IMR-90 (cell line): ENCODE data around the gene IFNW1. TPM values are rescaled to one million over a fixed set of nuclear protein-coding genes. Genes with fewer than 3 reads are reported as not detected.
A peak's percentile ranks its signal among the peaks of the same experiment; 100 is the strongest.

Source experiments
- ATAC-seq: fragments of 200-7000 bp; cut with Tn5 transposase; 2 replicates; pipeline ENCODE4 v1.9.1; 2020; ENCODE audit warnings: low read depth, mild to moderate bottlenecking, moderate library complexity
- BruUV-seq: library from RNA; stranded (reverse); fragments of 400-500 nt; replicated peaks from 2 replicates; lab custom pipeline; 2021; lab: Mats Ljungman, UMichigan
- CTCF ChIA-PET: fragments of 300-600 bp; formaldehyde crosslinking; extraction: SDS; loops from one replicate; lab custom pipeline; 2021; ENCODE audit warnings: antibody characterized with exemption; lab: Yijun Ruan, JAX
- POLR2A ChIA-PET: fragments of 300-600 bp; sonication (Branson Sonifier 250); formaldehyde crosslinking; loops from one replicate; lab custom pipeline; 2022; ENCODE audit warnings: antibody characterized with exemption; ENCODE audit not compliant: unreplicated experiment; lab: Charles Lee
- DNase-seq: peaks from one replicate; pipeline ENCODE4 v3.0.0; 2013
- H2AFZ ChIP-seq: replicated peaks from 2 replicates; pipeline ENCODE3; 2013; ENCODE audit warnings: low read length, mild to moderate bottlenecking; ENCODE audit not compliant: poor library complexity
- H2AK5ac ChIP-seq: 2 replicates; pipeline ENCODE4 v1.6.1; 2013; ENCODE audit warnings: low read depth, low read length, inconsistent platforms
- H2AK9ac ChIP-seq: replicated peaks from 2 replicates; pipeline ENCODE3; 2013; ENCODE audit warnings: mild to moderate bottlenecking, low read depth, low read length, moderate library complexity; ENCODE audit not compliant: poor library complexity
- H2BK120ac ChIP-seq: 2 replicates; pipeline ENCODE4 v1.6.1; 2013; ENCODE audit warnings: low read depth, low read length, inconsistent platforms
- H2BK15ac ChIP-seq: 3 replicates; pipeline ENCODE4 v1.6.1; 2013; ENCODE audit warnings: low read depth, low read length, inconsistent platforms
- H2BK20ac ChIP-seq: 2 replicates; pipeline ENCODE4 v1.6.1; 2013; ENCODE audit warnings: low read depth, mild to moderate bottlenecking, inconsistent platforms, low read length, moderate library complexity
- H2BK5ac ChIP-seq: 2 replicates; pipeline ENCODE4 v1.6.1; 2013; ENCODE audit warnings: mild to moderate bottlenecking, low read depth, low read length, inconsistent platforms; ENCODE audit not compliant: poor library complexity, severe bottlenecking
- H3K14ac ChIP-seq: replicated peaks from 2 replicates; pipeline ENCODE4 v1.6.1; 2013; ENCODE audit warnings: low read depth, low read length, inconsistent platforms
- H3K18ac ChIP-seq: 2 replicates; pipeline ENCODE4 v1.6.1; 2013; ENCODE audit warnings: low read depth, low read length, control low read depth
- H3K23ac ChIP-seq: 2 replicates; pipeline ENCODE4 v1.6.1; 2013; ENCODE audit warnings: low read depth, low read length, inconsistent platforms
- H3K27ac ChIP-seq: 2 replicates; pipeline ENCODE4 v1.5.1; 2013; ENCODE audit warnings: mild to moderate bottlenecking, control low read depth, low read length; ENCODE audit not compliant: insufficient read depth
- H3K27me3 ChIP-seq: 2 replicates; pipeline ENCODE4 v1.6.1; 2013; ENCODE audit warnings: low read length; ENCODE audit not compliant: control insufficient read depth, insufficient read depth
- H3K36me3 ChIP-seq: 2 replicates; pipeline ENCODE4 v1.6.1; 2013; ENCODE audit warnings: low read length, mixed read lengths; ENCODE audit not compliant: control insufficient read depth, insufficient read depth
- H3K4ac ChIP-seq: 2 replicates; pipeline ENCODE4 v1.6.1; 2013; ENCODE audit warnings: low read depth, low read length, inconsistent platforms
- H3K4me1 ChIP-seq: 2 replicates; pipeline ENCODE4 v1.6.1; 2013; ENCODE audit warnings: low read length, mixed read lengths; ENCODE audit not compliant: control insufficient read depth, insufficient read depth
- H3K4me2 ChIP-seq: 2 replicates; pipeline ENCODE4 v1.6.1; 2013; ENCODE audit warnings: low read depth, mild to moderate bottlenecking, control low read depth, low read length, moderate library complexity
- H3K4me3 ChIP-seq: 2 replicates; pipeline ENCODE4 v1.5.1; 2013; ENCODE audit warnings: low read depth, mild to moderate bottlenecking, control low read depth, low read length, moderate library complexity; ENCODE audit not compliant: insufficient read depth
- H3K56ac ChIP-seq: 2 replicates; pipeline ENCODE4 v1.6.1; 2013; ENCODE audit warnings: low read length, inconsistent platforms; ENCODE audit not compliant: insufficient read depth; ENCODE audit errors: extremely low read depth
- H3K79me1 ChIP-seq, 2 experiments: 2 replicates each; pipeline ENCODE4 v1.6.1; 2013; ENCODE audit warnings: low read length in 2 of 2, inconsistent platforms in 1 of 2, low read depth in 1 of 2
- H3K9ac ChIP-seq: 2 replicates; pipeline ENCODE4 v1.6.1; 2013; ENCODE audit warnings: low read depth, low read length, control low read depth
- H3K9me1 ChIP-seq: 2 replicates; pipeline ENCODE4 v1.6.1; 2013; ENCODE audit warnings: low read length, inconsistent platforms; ENCODE audit not compliant: insufficient read depth
- H3K9me3 ChIP-seq: 2 replicates; pipeline ENCODE4 v1.6.1; 2013; ENCODE audit warnings: low read length; ENCODE audit not compliant: control insufficient read depth, insufficient read depth
- H4K20me1 ChIP-seq: 2 replicates; pipeline ENCODE4 v1.6.1; 2013; ENCODE audit warnings: low read length, inconsistent platforms; ENCODE audit not compliant: insufficient read depth
- H4K5ac ChIP-seq: 2 replicates; pipeline ENCODE4 v1.6.1; 2013; ENCODE audit warnings: mild to moderate bottlenecking, low read depth, low read length, control low read depth
- H4K8ac ChIP-seq, 2 experiments: 2 replicates each; pipeline ENCODE4 v1.6.1; 2013; ENCODE audit warnings: low read depth in 2 of 2, low read length in 2 of 2, control low read depth in 1 of 2, inconsistent platforms in 1 of 2
- H4K91ac ChIP-seq: 2 replicates; pipeline ENCODE4 v1.6.1; 2013; ENCODE audit warnings: low read depth, low read length, inconsistent platforms; ENCODE audit not compliant: insufficient read depth
- BHLHE40 ChIP-seq: fragments of 150-350 bp; IDR thresholded peaks from 2 replicates; pipeline ENCODE4 v1.6.1; 2016; ENCODE audit warnings: mild to moderate bottlenecking, low read depth, low read length
- CEBPB ChIP-seq: IDR thresholded peaks from 2 replicates; pipeline ENCODE4 v1.6.1; 2012; ENCODE audit warnings: low read depth, low read length, improper control_type of control experiment
- CHD1 ChIP-seq: IDR thresholded peaks from 2 replicates; pipeline ENCODE4 v1.6.1; 2012; ENCODE audit warnings: low read depth, low read length, improper control_type of control experiment
- CTCF ChIP-seq: conservative IDR thresholded peaks from 2 replicates; pipeline ENCODE4 v1.5.1; 2012; ENCODE audit warnings: mild to moderate bottlenecking, low read depth, low read length, improper control_type of control experiment
- ELK1 ChIP-seq: fragments of 150-350 bp; IDR thresholded peaks from 2 replicates; pipeline ENCODE4 v1.6.1; 2016; ENCODE audit warnings: low read depth, mild to moderate bottlenecking, low read length, moderate library complexity, borderline replicate concordance
- FOS ChIP-seq: fragments of 150-350 bp; IDR thresholded peaks from 2 replicates; pipeline ENCODE4 v1.6.1; 2016; ENCODE audit warnings: low read depth, low read length
- MAFK ChIP-seq: IDR thresholded peaks from 2 replicates; pipeline ENCODE4 v1.6.1; 2012; ENCODE audit warnings: low read depth, low read length, improper control_type of control experiment
- MAZ ChIP-seq: IDR thresholded peaks from 2 replicates; pipeline ENCODE4 v1.6.1; 2012; ENCODE audit warnings: low read depth, mild to moderate bottlenecking, low read length, improper control_type of control experiment, moderate library complexity, borderline replicate concordance
- MXI1 ChIP-seq: IDR thresholded peaks from 2 replicates; pipeline ENCODE4 v1.6.1; 2012; ENCODE audit warnings: low read depth, mild to moderate bottlenecking, low read length, moderate library complexity, borderline replicate concordance
- NFE2L2 ChIP-seq: fragments of 150-350 bp; IDR thresholded peaks from 2 replicates; pipeline ENCODE4 v1.6.1; 2016; ENCODE audit warnings: low read depth, mild to moderate bottlenecking, low read length
- POLR2A ChIP-seq: IDR thresholded peaks from 2 replicates; pipeline ENCODE4 v1.6.1; 2012; ENCODE audit warnings: mild to moderate bottlenecking, low read depth, low read length
- RAD21 ChIP-seq: IDR thresholded peaks from 2 replicates; pipeline ENCODE4 v1.6.1; 2012; ENCODE audit warnings: low read length, improper control_type of control experiment
- RCOR1 ChIP-seq: IDR thresholded peaks from 2 replicates; pipeline ENCODE4 v1.6.1; 2012; ENCODE audit warnings: mild to moderate bottlenecking, low read length, improper control_type of control experiment; ENCODE audit not compliant: insufficient replicate concordance
- SMC3 ChIP-seq: fragments of 150-350 bp; IDR thresholded peaks from 2 replicates; pipeline ENCODE4 v1.6.1; 2016; ENCODE audit warnings: low read depth, mild to moderate bottlenecking, antibody characterized with exemption, low read length, moderate library complexity
- USF2 ChIP-seq: fragments of 150-350 bp; IDR thresholded peaks from 2 replicates; pipeline ENCODE4 v1.6.1; 2017; ENCODE audit warnings: mild to moderate bottlenecking, antibody characterized with exemption, low read length, low read depth
- dilution Hi-C: fragments of 300-500 bp; cut with HindIII; formaldehyde crosslinking; loops from one replicate; pipeline ENCODE4 v1.14.3; 2018; ENCODE audit warnings: low sequenced_read_pairs; ENCODE audit not compliant: unreplicated experiment
- in situ Hi-C: fragments of 300-500 bp; cut with MboI; formaldehyde crosslinking; loops from 3 replicates; pipeline ENCODE4 v1.14.3; 2019; ENCODE audit warnings: low sequenced_read_pairs, inconsistent platforms, mixed read lengths
- intact Hi-C: fragments of 100-400 bp; cut with micrococcal nuclease; formaldehyde crosslinking; loops from 2 replicates; pipeline ENCODE4 v1.10.0; 2022
- polyA plus RNA-seq, 3 experiments: library from polyadenylated mRNA; depleted of rRNA; stranded (reverse); fragments of >200 nt; gene quantifications; 2 replicates each; pipeline ENCODE4 v1.2.3, GENCODE V29; 2012; ENCODE audit warnings: low replicate concordance in 1 of 3
- total RNA-seq: library from RNA; depleted of rRNA; stranded (reverse); fragments of >200 nt; gene quantifications from 2 replicates; pipeline ENCODE4 v1.2.3, GENCODE V29; 2012

Gene IFNW1
- total and polyA plus RNA-seq, 2 of the 4 experiments (the other 2 are of a cell fraction) = not detected

- in situ Hi-C loops = no loop called here
- no peak overlapping the region for H2BK15ac ChIP-seq
- H2BK5ac ChIP-seq = no peak overlapping the region
- no peak overlapping the region for H3K23ac ChIP-seq
- intact Hi-C loops = no loop called here
- no peak overlapping the region for H2AK5ac ChIP-seq
- H3K27ac ChIP-seq = no peak overlapping the region
- H3K14ac ChIP-seq = no peak overlapping the region
- no peak overlapping the region for H4K8ac ChIP-seq
- DNase-seq (no peak), ATAC-seq (peak; percentile 64)
- no peak overlapping the region for H2BK20ac ChIP-seq
- H3K4me1 ChIP-seq = peaks cover 3% of the 10 kb centered on the region; the same call in 1 of the 2 replicates
- no peak overlapping the region for H3K4me3 ChIP-seq
- BruUV-seq = no TSS peak
- ChIA-PET POLR2A (no interaction called here), CTCF (interaction anchor here (0.5 kb wide), 1 partner anchor 108 kb away, joined by 3 read pairs; no protein-coding TSS in a partner anchor)
- no peak overlapping the region for H2AFZ ChIP-seq
- no peak for TF ChIP-seq MXI1
- TF ChIP-seq USF2 = no peak
- TF ChIP-seq RCOR1 = no peak
- no peak for TF ChIP-seq NFE2L2
- TF ChIP-seq CHD1 = no peak
- no peak for TF ChIP-seq CEBPB
- TF ChIP-seq SMC3 = no peak
- no peak for TF ChIP-seq MAZ
- no peak for TF ChIP-seq BHLHE40
- TF ChIP-seq POLR2A = no peak
- no peak for TF ChIP-seq MAFK
- no peak for TF ChIP-seq CTCF
- no peak for TF ChIP-seq RAD21
- no peak for TF ChIP-seq FOS
- no peak for TF ChIP-seq ELK1
- H3K4ac ChIP-seq = no peak overlapping the region
- H3K56ac ChIP-seq = no peak overlapping the region
- no peak overlapping the region for H2AK9ac ChIP-seq
- dilution Hi-C loops = no loop called here
- no peaks in the 10 kb centered on the region for H4K20me1 ChIP-seq
- peaks cover 2% of the 10 kb centered on the region; the same call in 1 of the 2 replicates for H3K9me1 ChIP-seq
- no peak overlapping the region for H3K18ac ChIP-seq
- H3K36me3 ChIP-seq = no peaks in the 10 kb centered on the region
- H3K79me1 ChIP-seq = no peaks in the 10 kb centered on the region
- H3K27me3 ChIP-seq = peaks cover 2% of the 10 kb centered on the region; the same call in 1 of the 2 replicates
- no peak overlapping the region for H3K4me2 ChIP-seq
- no peak overlapping the region for H4K91ac ChIP-seq
- no peak overlapping the region for H3K9ac ChIP-seq
- H2BK120ac ChIP-seq = no peak overlapping the region
- H3K9me3 ChIP-seq = no peaks in the 10 kb centered on the region
- no peak overlapping the region for H4K5ac ChIP-seq
These were observed 46.1 kb downstream of the IFNW1 start for GRCh38 chr9:21095561-21095960.
